OCI-LY3 (cell line): ENCODE results near the gene ADAMTS10.

Source experiments
- H2AFZ ChIP-seq: fragments of 200-600, 300-600 bp; shearing (Covaris generic); 2 replicates; pipeline ENCODE4 v1.6.0; 2014; ENCODE audit warnings: antibody characterized with exemption, low read depth, low read length
- H3K27ac ChIP-seq: fragments of 200-600, 300-600 bp; sonication (generic); 2 replicates; pipeline ENCODE4 v1.5.1; 2014; ENCODE audit warnings: mild to moderate bottlenecking, low read length, moderate library complexity, mixed read lengths
- H3K27me3 ChIP-seq: fragments of 200-600, 300-600 bp; sonication (generic); 2 replicates; pipeline ENCODE4 v1.6.1; 2014; ENCODE audit warnings: low read depth, low read length, mixed read lengths
- H3K36me3 ChIP-seq: fragments of 200-600, 300-600 bp; sonication (generic); replicated peaks from 2 replicates; pipeline ENCODE3; 2014; ENCODE audit warnings: low read depth, low read length, mixed read lengths
- H3K4me1 ChIP-seq: fragments of 300-600, 200-600 bp; sonication (generic); 2 replicates; pipeline ENCODE4 v1.6.1; 2014; ENCODE audit warnings: low read length, mixed read lengths
- H3K4me2 ChIP-seq: fragments of 200-600, 300-600 bp; sonication (generic); 2 replicates; pipeline ENCODE4 v1.6.1; 2014; ENCODE audit warnings: low read length, mixed read lengths
- H3K4me3 ChIP-seq: fragments of 300-600, 200-600 bp; sonication (generic); 2 replicates; pipeline ENCODE4 v1.5.1; 2014; ENCODE audit warnings: antibody characterized with exemption, mild to moderate bottlenecking, low read length, moderate library complexity
- H3K79me2 ChIP-seq: fragments of 300-600, 200-600 bp; shearing (Covaris generic); 2 replicates; pipeline ENCODE4 v1.6.1; 2014; ENCODE audit warnings: mild to moderate bottlenecking, low read length, mixed read lengths
- H3K9ac ChIP-seq: fragments of 300-600, 200-600 bp; shearing (Covaris generic); 2 replicates; pipeline ENCODE4 v1.6.0; 2014; ENCODE audit warnings: mild to moderate bottlenecking, low read length, moderate library complexity
- H3K9me3 ChIP-seq: fragments of 200-600, 300-600 bp; shearing (Covaris generic); 2 replicates; pipeline ENCODE4 v1.6.1; 2014; ENCODE audit warnings: low read length, mixed read lengths; ENCODE audit not compliant: insufficient read depth
- H4K20me1 ChIP-seq: fragments of 200-600, 300-600 bp; sonication (generic); 2 replicates; pipeline ENCODE4 v1.6.1; 2016; ENCODE audit warnings: low read length, mixed read lengths; ENCODE audit not compliant: insufficient read depth
- CTCF ChIP-seq: fragments of 200-600, 300-600 bp; sonication (generic); IDR thresholded peaks from 2 replicates; pipeline ENCODE4 v1.5.1; 2014; ENCODE audit warnings: antibody characterized with exemption, low read length, low read depth
- EZH2phosphoT487 ChIP-seq: fragments of 200-600 bp; shearing (Covaris generic); IDR thresholded peaks from 2 replicates; pipeline ENCODE4 v1.6.1; 2018; ENCODE audit warnings: antibody characterized with exemption, mixed run types, low read depth

ADAMTS10 gene

GRCh38 chr19:8573316-8573715 is 37.2 kb downstream of the ADAMTS10 start:
- Histone ChIP-seq H4K20me1 (no peaks in the 10 kb centered on the region), H3K27me3 (peaks cover 7% of the 10 kb centered on the region; the same call in 1 of the 2 replicates), H3K9ac (no peak overlapping the region), H3K4me1 (peaks cover 26% of the 10 kb centered on the region), H3K79me2 (no peaks in the 10 kb centered on the region), H3K27ac (no peak overlapping the region), H3K4me3 (no peak overlapping the region), H3K9me3 (no peaks in the 10 kb centered on the region), H3K36me3 (no peaks in the 10 kb centered on the region), H2AFZ (no peak overlapping the region), H3K4me2 (no peak overlapping the region)
- TF ChIP-seq CTCF (no peak), EZH2phosphoT487 (no peak)

- Histone ChIP-seq H3K79me2 (no peaks in the 10 kb centered on the region), H3K4me3 (no peak overlapping the region), H3K27me3 (no peaks in the 10 kb centered on the region), H3K4me2 (no peak overlapping the region), H3K4me1 (peaks cover 7% of the 10 kb centered on the region), H2AFZ (no peak overlapping the region), H3K9me3 (no peaks in the 10 kb centered on the region), H3K9ac (no peak overlapping the region), H4K20me1 (no peaks in the 10 kb centered on the region), H3K27ac (no peak overlapping the region), H3K36me3 (no peaks in the 10 kb centered on the region)
- no peak for TF ChIP-seq CTCF
- TF ChIP-seq EZH2phosphoT487: no peak
Measured at GRCh38 chr19:8571006-8571411, 39.5 kb downstream of the ADAMTS10 start.

- Histone ChIP-seq H3K4me2 (0 out of 2 replicates have a peak overlapping the region, but pooled peaks have one; percentile 18), H3K9me3 (no peaks in the 10 kb centered on the region), H3K4me1 (peaks cover 7% of the 10 kb centered on the region), H3K79me2 (no peaks in the 10 kb centered on the region), H3K27me3 (no peaks in the 10 kb centered on the region), H4K20me1 (no peaks in the 10 kb centered on the region), H3K27ac (no peak overlapping the region), H3K36me3 (no peaks in the 10 kb centered on the region), H3K9ac (no peak overlapping the region), H3K4me3 (no peak overlapping the region), H2AFZ (no peak overlapping the region)
- TF ChIP-seq CTCF: no peak
- no peak for TF ChIP-seq EZH2phosphoT487
Measured at GRCh38 chr19:8569066-8569771, 41.3 kb downstream of the ADAMTS10 start.

- H3K4me2 ChIP-seq: no peak overlapping the region
- no peaks in the 10 kb centered on the region for H4K20me1 ChIP-seq
- no peak overlapping the region for H2AFZ ChIP-seq
- H3K4me1 ChIP-seq: peaks cover 7% of the 10 kb centered on the region
- H3K4me3 ChIP-seq: no peak overlapping the region
- TF ChIP-seq EZH2phosphoT487: no peak
- TF ChIP-seq CTCF: no peak
- H3K9ac ChIP-seq: no peak overlapping the region
- no peaks in the 10 kb centered on the region for H3K9me3 ChIP-seq
- H3K79me2 ChIP-seq: no peaks in the 10 kb centered on the region
- no peaks in the 10 kb centered on the region for H3K27me3 ChIP-seq
- no peaks in the 10 kb centered on the region for H3K36me3 ChIP-seq
- no peak overlapping the region for H3K27ac ChIP-seq
Measured at GRCh38 chr19:8567522-8568172, 42.9 kb downstream of the ADAMTS10 start.
